ENCODE data around the gene BLOC1S1. TPM values are rescaled to one million over a fixed set of nuclear protein-coding genes. Genes with fewer than 3 reads are reported as not detected.

BLOC1S1 gene
- 100 to 1,000 TPM in 3 of 4 donors, 10 to 100 TPM in 1; 53.6 to 238 (median 140) TPM for total RNA-seq

- intact Hi-C loops (cut with DNase I; ENCODE audit: low total_unique reads): no loop called here
- H3K27me3 ChIP-seq: no peaks in the 10 kb centered on the region
- DNase-seq: peak; percentile 93
- peaks cover 10 to 25% of the 10 kb centered on the region in 2 donors for H3K4me1 ChIP-seq
- H3K4me3 ChIP-seq: peak within 1 kb of the TSS; percentile 72 to 83
- H3K36me3 ChIP-seq: no peaks in the 10 kb centered on the region
- H3K9me3 ChIP-seq: no peaks in the 10 kb centered on the region
- peak within 1 kb of the TSS; percentile 93 to 95 for H3K27ac ChIP-seq
- TF ChIP-seq POLR2A (IDR thresholded peaks at IDR 0.05) (peak; percentile 39 to 44), CTCF (IDR thresholded peaks at IDR 0.05) (peak in 2 of 4 experiments; percentile 13 to 42)
These were observed at the start of gene BLOC1S1 for GRCh38 chr12:55715833-55716581. Gene BLOC1S1 (plus strand): TSS chr12:55716046. CDS start chr12:55716052, 6 bp downstream.

DNA sequence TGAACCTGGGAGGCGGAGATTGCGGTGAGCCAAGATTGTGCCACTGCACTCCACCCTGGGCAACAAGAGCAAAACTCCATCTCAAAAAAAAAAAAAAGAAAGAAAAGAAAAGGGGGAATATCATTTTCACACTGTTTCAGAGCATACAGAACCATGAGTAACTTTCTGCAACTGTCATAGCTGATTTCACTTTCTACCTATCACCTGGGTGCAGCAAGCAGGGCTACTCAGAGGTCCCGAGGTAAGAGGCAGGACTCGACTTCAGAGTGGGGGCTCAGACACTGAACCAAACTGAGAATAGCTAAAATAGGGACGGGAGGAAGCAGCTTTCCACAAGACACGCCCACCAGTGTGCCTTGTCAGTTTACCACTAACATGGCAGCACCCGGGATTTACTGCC lies 49.3 kb upstream of the BLOC1S1 start:
- Histone ChIP-seq H3K27me3 (no peaks in the 10 kb centered on the region), H3K4me1 (no peaks in the 10 kb centered on the region), H3K27ac (no peak overlapping the region), H3K9me3 (no peaks in the 10 kb centered on the region), H3K4me3 (no peak overlapping the region), H3K36me3 (no peaks in the 10 kb centered on the region)
- intact Hi-C loops (cut with DNase I; ENCODE audit: low total_unique reads): no loop called here
- no peak for DNase-seq
- no peak for TF ChIP-seq CTCF (IDR thresholded peaks at IDR 0.05)

GRCh38 chr12:55670276-55670675 lies 45.6 kb upstream of the BLOC1S1 start:
- Histone ChIP-seq H3K4me1 (no peaks in the 10 kb centered on the region), H3K4me3 (no peak overlapping the region), H3K9me3 (no peaks in the 10 kb centered on the region), H3K27ac (no peak overlapping the region), H3K36me3 (no peaks in the 10 kb centered on the region), H3K27me3 (no peaks in the 10 kb centered on the region)
- intact Hi-C loops (cut with DNase I; ENCODE audit: low total_unique reads): no loop called here
- TF ChIP-seq POLR2A (IDR thresholded peaks at IDR 0.05): no peak
- TF ChIP-seq CTCF (IDR thresholded peaks at IDR 0.05): no peak
- DNase-seq: no peak

- Histone ChIP-seq H3K27ac (no peak overlapping the region), H3K9me3 (no peaks in the 10 kb centered on the region), H3K4me1 (no peaks in the 10 kb centered on the region), H3K27me3 (no peaks in the 10 kb centered on the region), H3K4me3 (no peak overlapping the region), H3K36me3 (no peaks in the 10 kb centered on the region)
- no peak for DNase-seq
- intact Hi-C loops (cut with DNase I; ENCODE audit: low total_unique reads): no loop called here
- TF ChIP-seq POLR2A (IDR thresholded peaks at IDR 0.05) (no peak), CTCF (IDR thresholded peaks at IDR 0.05) (no peak)
These were observed 44.1 kb upstream of the BLOC1S1 start for GRCh38 chr12:55671746-55672145.

- no peaks in the 10 kb centered on the region for H3K9me3 ChIP-seq
- DNase-seq: no peak
- no peaks in the 10 kb centered on the region for H3K36me3 ChIP-seq
- no peak overlapping the region for H3K27ac ChIP-seq
- no peak overlapping the region for H3K4me3 ChIP-seq
- H3K27me3 ChIP-seq: no peaks in the 10 kb centered on the region
- no peaks in the 10 kb centered on the region for H3K4me1 ChIP-seq
- intact Hi-C loops (cut with DNase I; ENCODE audit: low total_unique reads): no loop called here
- no peak for TF ChIP-seq CTCF (IDR thresholded peaks at IDR 0.05)
- no peak for TF ChIP-seq POLR2A (IDR thresholded peaks at IDR 0.05)
These were observed 42.2 kb upstream of the BLOC1S1 start for GRCh38 chr12:55673638-55674037.

Measured in uterus (tissue), 4 donors.